ENCODE measurements around the gene EEF1AKMT4.

DNA sequence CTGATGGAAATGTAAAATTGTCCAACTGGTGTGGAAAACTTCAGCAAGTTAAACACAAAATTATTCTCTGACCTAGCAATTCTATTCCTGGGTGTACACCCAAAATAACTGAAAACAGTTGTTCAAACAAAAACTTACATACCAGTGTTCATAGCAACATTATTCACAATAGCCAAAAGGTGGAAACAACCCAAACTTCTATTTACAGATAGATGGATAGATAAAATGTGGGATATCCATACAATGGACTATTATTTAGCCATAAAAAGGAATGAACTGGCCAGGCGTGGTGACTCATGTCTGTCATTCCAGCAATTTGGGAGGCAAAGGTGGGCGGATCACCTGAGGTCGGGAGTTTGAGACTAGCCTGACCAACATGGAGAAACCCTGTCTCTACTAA, 27.0 kb upstream of the EEF1AKMT4 start:
- no peak for TF ChIP-seq MAFK (IDR thresholded peaks at IDR 0.05; ENCODE audit: low read depth, low read length)
- TF ChIP-seq POLR2A (IDR thresholded peaks at IDR 0.05; ENCODE audit: control extremely low read depth in 1 of 2, low read depth in 2 of 2, low read length in 2 of 2), result no peak

All from H1 (cell line).